ENCODE data around the gene LPP. TPM values are rescaled to one million over a fixed set of nuclear protein-coding genes. Genes with fewer than 3 reads are reported as not detected.
"Not testable (repeated sequence)": the region's sequence is repeated elsewhere in the genome, so short reads cannot be mapped to it uniquely, and the experiment has no call there.

The LPP gene
- total RNA-seq, 2 experiments from 2014 or later, result 27.5 to 31.8 TPM

DNA sequence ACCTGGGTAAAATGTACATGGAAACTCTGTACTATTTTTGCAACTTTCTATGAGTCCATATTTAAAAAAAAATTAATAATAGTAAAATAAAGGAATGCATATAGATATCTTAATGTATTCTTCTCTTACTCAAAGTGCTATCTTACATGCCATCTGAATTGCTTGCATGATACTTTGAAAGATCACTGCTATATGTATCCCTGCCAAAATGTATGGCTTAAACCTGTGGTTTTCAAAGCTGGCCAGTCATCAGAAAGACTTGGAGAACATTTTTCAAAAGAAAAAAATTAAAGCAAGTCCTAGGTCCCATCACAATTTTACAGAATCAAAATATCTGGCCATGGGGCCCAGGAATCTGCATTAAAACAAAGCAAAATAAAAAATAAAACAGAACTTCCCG, 262.1 kb downstream of the LPP start:
- CTCF ChIA-PET, result no interaction called here
- H3K27me3 Mint-ChIP-seq (ENCODE audit: low read depth), result no peaks in the 10 kb centered on the region
- no peak for DNase-seq
- peaks cover 1% of the 10 kb centered on the region for H3K36me3 Mint-ChIP-seq (ENCODE audit: low read depth)
- intact Hi-C loops (cut with micrococcal nuclease), result no loop called here
- no peak overlapping the region for H3K4me3 Mint-ChIP-seq
- H3K9me3 Mint-ChIP-seq, result no peaks in the 10 kb centered on the region
- H3K27ac Mint-ChIP-seq, result no peak overlapping the region
- peaks cover 6% of the 10 kb centered on the region for H3K4me1 Mint-ChIP-seq (ENCODE audit: low read depth)

- no peaks in the 10 kb centered on the region for H3K27me3 Mint-ChIP-seq (ENCODE audit: low read depth)
- CTCF ChIA-PET, result no interaction called here
Measured at GRCh38 chr3:188417271-188417696, 263.3 kb downstream of the LPP start.

GRCh38 chr3:188417766-188418165, 263.8 kb downstream of the LPP start:
- Mint-ChIP-seq H3K4me1 (ENCODE audit: low read depth) (peaks cover 6% of the 10 kb centered on the region), H3K9me3 (no peaks in the 10 kb centered on the region), H3K4me3 (no peak overlapping the region), H3K36me3 (ENCODE audit: low read depth) (peaks cover 1% of the 10 kb centered on the region), H3K27me3 (ENCODE audit: low read depth) (no peaks in the 10 kb centered on the region), H3K27ac (no peak overlapping the region)
- no peak for DNase-seq
- CTCF ChIA-PET, result no interaction called here
- intact Hi-C loops (cut with micrococcal nuclease), result no loop called here

More at GRCh38 chr3:188417271-188417696, 263.3 kb downstream of the LPP start:
- Mint-ChIP-seq H3K27ac (no peak overlapping the region), H3K36me3 (ENCODE audit: low read depth) (peaks cover 1% of the 10 kb centered on the region), H3K9me3 (no peaks in the 10 kb centered on the region), H3K4me1 (ENCODE audit: low read depth) (peaks cover 6% of the 10 kb centered on the region), H3K4me3 (no peak overlapping the region)
- intact Hi-C loops (cut with micrococcal nuclease), result no loop called here
- no peak for DNase-seq

- no peak for DNase-seq
- CTCF ChIA-PET, result no interaction called here
- Mint-ChIP-seq H3K4me1 (ENCODE audit: low read depth) (peaks cover 6% of the 10 kb centered on the region), H3K4me3 (no peak overlapping the region), H3K27ac (no peak overlapping the region), H3K9me3 (peaks cover 12% of the 10 kb centered on the region), H3K27me3 (ENCODE audit: low read depth) (no peaks in the 10 kb centered on the region), H3K36me3 (ENCODE audit: low read depth) (peaks cover 13% of the 10 kb centered on the region)
- intact Hi-C loops (cut with micrococcal nuclease), result no loop called here
Measured at GRCh38 chr3:188421151-188421821, 267.3 kb downstream of the LPP start.

DNA sequence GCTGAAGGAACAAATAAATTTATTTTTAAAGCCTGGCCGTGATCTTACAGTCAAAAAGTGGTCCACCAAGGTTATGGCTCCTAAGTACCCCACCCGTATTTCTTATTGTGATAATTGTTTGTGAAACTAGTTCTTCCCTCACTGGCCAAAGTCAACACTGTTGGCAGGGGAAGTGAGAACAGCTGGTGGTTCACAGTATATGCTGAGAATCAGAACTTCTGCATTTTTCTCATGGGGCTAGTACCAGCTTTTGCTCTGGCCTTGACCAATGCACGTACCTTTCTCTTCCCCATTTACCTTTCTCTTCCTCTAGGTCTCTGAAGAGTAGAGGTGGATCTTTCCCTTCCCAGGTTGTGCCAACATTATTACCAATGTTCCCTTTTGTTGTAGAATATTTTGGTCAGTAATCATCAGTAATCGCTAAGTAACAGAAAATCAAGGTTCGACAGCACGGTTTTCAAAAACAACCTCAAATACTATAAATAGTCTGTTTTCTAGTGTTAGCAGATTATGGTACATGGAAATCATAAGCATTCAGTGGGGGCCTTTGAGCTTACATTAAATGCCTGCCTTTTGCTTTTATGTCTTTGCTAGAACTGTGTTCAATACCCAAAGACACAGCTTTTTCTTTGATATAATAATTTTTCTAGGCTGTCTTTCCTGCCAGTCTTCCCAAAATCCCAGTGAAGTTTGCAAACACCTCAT, 268.0 kb downstream of the LPP start:
- Mint-ChIP-seq H3K9me3 (peaks cover 12% of the 10 kb centered on the region), H3K27ac (no peak overlapping the region), H3K27me3 (ENCODE audit: low read depth) (no peaks in the 10 kb centered on the region), H3K4me3 (no peak overlapping the region), H3K36me3 (ENCODE audit: low read depth) (peaks cover 16% of the 10 kb centered on the region), H3K4me1 (ENCODE audit: low read depth) (peaks cover 6% of the 10 kb centered on the region)
- no peak for DNase-seq
- CTCF ChIA-PET, result no interaction called here
- intact Hi-C loops (cut with micrococcal nuclease), result no loop called here

- peaks cover 12% of the 10 kb centered on the region for H3K9me3 Mint-ChIP-seq
- H3K4me1 Mint-ChIP-seq (ENCODE audit: low read depth); H3K4me3 Mint-ChIP-seq; H3K27me3 Mint-ChIP-seq (ENCODE audit: low read depth); H3K27ac Mint-ChIP-seq; intact Hi-C loops (cut with micrococcal nuclease); DNase-seq; CTCF ChIA-PET: not testable (repeated sequence)
- H3K36me3 Mint-ChIP-seq (ENCODE audit: low read depth), result peaks cover 16% of the 10 kb centered on the region
Measured at GRCh38 chr3:188427981-188428380, 274.0 kb downstream of the LPP start.

GRCh38 chr3:188431040-188431439, 277.1 kb downstream of the LPP start:
- H3K9me3 Mint-ChIP-seq, result no peaks in the 10 kb centered on the region
- H3K4me3 Mint-ChIP-seq, result no peak overlapping the region
- peaks cover 20% of the 10 kb centered on the region for H3K4me1 Mint-ChIP-seq (ENCODE audit: low read depth)
- intact Hi-C loops (cut with micrococcal nuclease), result no loop called here
- H3K27ac Mint-ChIP-seq, result no peak overlapping the region
- H3K27me3 Mint-ChIP-seq (ENCODE audit: low read depth), result no peaks in the 10 kb centered on the region
- DNase-seq, result no peak
- H3K36me3 Mint-ChIP-seq (ENCODE audit: low read depth), result peaks cover 7% of the 10 kb centered on the region
- CTCF ChIA-PET, result no interaction called here

DNA sequence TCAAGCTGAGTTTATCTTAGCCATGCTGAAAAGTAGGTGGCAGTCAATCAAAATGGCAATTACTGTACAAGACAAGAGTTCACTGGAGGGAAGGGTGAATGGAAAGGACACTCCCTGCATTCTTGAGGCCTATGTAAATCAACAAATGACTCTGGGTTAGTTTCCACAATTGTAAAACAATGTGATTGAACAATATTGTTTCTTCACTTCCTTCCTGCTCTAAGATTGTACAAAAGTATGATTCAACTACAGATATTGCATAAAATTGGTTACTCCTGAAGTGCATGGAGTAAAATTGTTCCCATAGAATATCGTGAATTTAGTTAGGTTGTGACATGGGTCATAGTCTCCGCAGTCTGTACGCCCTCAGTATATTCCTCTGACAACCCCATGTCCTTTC, 277.6 kb downstream of the LPP start:
- Mint-ChIP-seq H3K4me3 (no peak overlapping the region), H3K27ac (no peak overlapping the region), H3K4me1 (ENCODE audit: low read depth) (peaks cover 20% of the 10 kb centered on the region), H3K36me3 (ENCODE audit: low read depth) (peaks cover 7% of the 10 kb centered on the region), H3K9me3 (no peaks in the 10 kb centered on the region), H3K27me3 (ENCODE audit: low read depth) (no peaks in the 10 kb centered on the region)
- CTCF ChIA-PET, result interaction anchor here (1.6 kb wide), 1 partner anchor 691 kb away, joined by 4 read pairs; no protein-coding TSS in a partner anchor
- intact Hi-C loops (cut with micrococcal nuclease), result no loop called here
- DNase-seq, result no peak

- Mint-ChIP-seq H3K36me3 (ENCODE audit: low read depth) (peaks cover 4% of the 10 kb centered on the region), H3K4me3 (no peak overlapping the region), H3K4me1 (ENCODE audit: low read depth) (peaks cover 25% of the 10 kb centered on the region), H3K9me3 (no peaks in the 10 kb centered on the region), H3K27me3 (ENCODE audit: low read depth) (no peaks in the 10 kb centered on the region), H3K27ac (peak overlapping the region; percentile 55)
- DNase-seq, result peak; percentile 18
- CTCF ChIA-PET, result interaction anchor here (0.5 to 1.6 kb wide), 3 partner anchors 61 to 692 kb away, joined by 3 to 4 read pairs (median 4); no protein-coding TSS in a partner anchor
- intact Hi-C loops (cut with micrococcal nuclease), result no loop called here
Measured at GRCh38 chr3:188432802-188433520, 279.0 kb downstream of the LPP start.

DNA sequence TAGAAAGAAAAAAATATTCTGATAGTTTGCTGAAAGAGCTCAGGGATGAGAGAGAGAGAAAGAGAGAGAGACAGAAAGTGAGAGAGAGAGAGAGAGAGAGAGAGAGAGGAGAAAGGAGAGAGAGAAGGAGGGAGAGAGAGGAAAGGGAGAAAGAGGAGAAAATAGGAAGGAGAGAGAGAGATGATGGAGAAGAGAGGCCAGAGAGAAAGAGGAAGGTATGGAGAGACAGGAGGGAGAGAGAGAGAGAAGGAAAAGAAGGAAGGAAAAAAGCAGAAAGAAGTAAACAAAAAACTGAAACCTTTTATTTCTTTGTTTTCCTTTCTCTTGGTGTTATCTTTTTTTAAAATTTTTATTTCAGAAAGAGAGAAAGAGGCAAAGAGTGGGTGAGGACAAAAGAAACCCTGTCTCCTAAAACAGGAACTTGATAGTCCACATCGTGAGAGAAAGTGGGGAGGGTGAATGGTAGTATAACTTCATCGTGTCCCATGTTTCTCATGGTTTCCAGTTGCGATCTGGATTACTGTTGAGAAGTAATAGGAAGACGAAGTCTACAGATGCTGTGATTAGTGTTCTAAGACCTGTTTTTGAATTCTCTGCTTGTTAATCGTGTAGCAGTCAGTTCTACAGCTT, 279.7 kb downstream of the LPP start:
- no peaks in the 10 kb centered on the region for H3K27me3 Mint-ChIP-seq (ENCODE audit: low read depth)
- no peak for DNase-seq
- H3K36me3 Mint-ChIP-seq (ENCODE audit: low read depth), result peaks cover 4% of the 10 kb centered on the region
- peaks cover 32% of the 10 kb centered on the region for H3K4me1 Mint-ChIP-seq (ENCODE audit: low read depth)
- H3K4me3 Mint-ChIP-seq, result no peak overlapping the region
- intact Hi-C loops (cut with micrococcal nuclease), result no loop called here
- CTCF ChIA-PET, result interaction anchor here (0.5 to 1.6 kb wide), 2 partner anchors 61 to 693 kb away, joined by 3 to 4 read pairs; no protein-coding TSS in a partner anchor
- H3K27ac Mint-ChIP-seq, result peak overlapping the region; percentile 55
- H3K9me3 Mint-ChIP-seq, result no peaks in the 10 kb centered on the region

DNA sequence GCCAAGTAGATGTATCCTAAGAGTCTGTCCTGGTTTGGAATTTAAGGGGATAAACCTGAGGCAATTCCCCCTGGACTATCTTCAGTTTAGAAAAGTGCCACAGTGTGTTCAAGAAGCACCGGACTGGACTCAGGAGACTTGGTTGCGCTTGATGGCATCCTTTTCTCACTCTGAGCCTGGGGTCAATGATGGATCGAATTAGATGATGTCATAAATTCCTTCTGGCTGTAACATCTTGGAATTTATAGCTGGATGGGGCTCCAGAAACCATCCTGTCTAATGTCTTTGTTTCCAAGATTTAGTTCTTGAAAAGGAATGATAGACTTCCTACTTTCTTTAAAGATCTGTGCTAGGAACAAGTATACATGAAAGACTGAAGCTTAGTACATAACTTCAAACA, 280.6 kb downstream of the LPP start:
- CTCF ChIA-PET, result no interaction called here
- intact Hi-C loops (cut with micrococcal nuclease), result no loop called here
- H3K36me3 Mint-ChIP-seq (ENCODE audit: low read depth), result peaks cover 4% of the 10 kb centered on the region
- DNase-seq, result no peak
- no peaks in the 10 kb centered on the region for H3K27me3 Mint-ChIP-seq (ENCODE audit: low read depth)
- H3K27ac Mint-ChIP-seq, result no peak overlapping the region
- no peaks in the 10 kb centered on the region for H3K9me3 Mint-ChIP-seq
- H3K4me3 Mint-ChIP-seq, result no peak overlapping the region
- peaks cover 41% of the 10 kb centered on the region for H3K4me1 Mint-ChIP-seq (ENCODE audit: low read depth)

DNA sequence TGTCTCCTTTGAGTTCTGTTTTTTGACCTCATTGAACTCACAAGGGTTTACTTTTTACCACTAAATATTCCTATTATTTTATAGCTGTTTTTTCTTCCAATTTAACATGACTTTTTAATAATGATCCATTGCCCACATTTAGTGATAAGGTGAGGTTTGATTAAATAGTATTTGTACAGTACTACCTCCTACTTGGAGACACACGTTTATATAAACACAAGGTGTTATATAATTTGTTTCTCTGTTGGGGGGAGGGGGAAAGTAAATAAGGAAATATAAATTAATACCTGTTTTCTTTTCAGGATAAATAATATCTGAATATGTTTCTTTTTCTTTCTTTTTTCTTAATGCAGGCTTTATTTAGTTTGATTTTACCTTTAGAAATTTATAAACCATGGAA, 281.3 kb downstream of the LPP start:
- Mint-ChIP-seq H3K9me3 (no peaks in the 10 kb centered on the region), H3K27me3 (ENCODE audit: low read depth) (no peaks in the 10 kb centered on the region), H3K36me3 (ENCODE audit: low read depth) (peaks cover 4% of the 10 kb centered on the region), H3K4me1 (ENCODE audit: low read depth) (peaks cover 47% of the 10 kb centered on the region), H3K27ac (no peak overlapping the region), H3K4me3 (no peak overlapping the region)
- no peak for DNase-seq
- intact Hi-C loops (cut with micrococcal nuclease), result loop anchor here (5.0 kb wide), 1 partner anchor 693 kb away; no protein-coding TSS in a partner anchor
- CTCF ChIA-PET, result no interaction called here

Measured in activated naive CD4-positive, alpha-beta T cell treated with anti-CD3 and anti-CD28 coated beads for 36 hours (primary cell).